ENCODE data around the gene SLC13A3.

- TF ChIP-seq, protein P1, sequence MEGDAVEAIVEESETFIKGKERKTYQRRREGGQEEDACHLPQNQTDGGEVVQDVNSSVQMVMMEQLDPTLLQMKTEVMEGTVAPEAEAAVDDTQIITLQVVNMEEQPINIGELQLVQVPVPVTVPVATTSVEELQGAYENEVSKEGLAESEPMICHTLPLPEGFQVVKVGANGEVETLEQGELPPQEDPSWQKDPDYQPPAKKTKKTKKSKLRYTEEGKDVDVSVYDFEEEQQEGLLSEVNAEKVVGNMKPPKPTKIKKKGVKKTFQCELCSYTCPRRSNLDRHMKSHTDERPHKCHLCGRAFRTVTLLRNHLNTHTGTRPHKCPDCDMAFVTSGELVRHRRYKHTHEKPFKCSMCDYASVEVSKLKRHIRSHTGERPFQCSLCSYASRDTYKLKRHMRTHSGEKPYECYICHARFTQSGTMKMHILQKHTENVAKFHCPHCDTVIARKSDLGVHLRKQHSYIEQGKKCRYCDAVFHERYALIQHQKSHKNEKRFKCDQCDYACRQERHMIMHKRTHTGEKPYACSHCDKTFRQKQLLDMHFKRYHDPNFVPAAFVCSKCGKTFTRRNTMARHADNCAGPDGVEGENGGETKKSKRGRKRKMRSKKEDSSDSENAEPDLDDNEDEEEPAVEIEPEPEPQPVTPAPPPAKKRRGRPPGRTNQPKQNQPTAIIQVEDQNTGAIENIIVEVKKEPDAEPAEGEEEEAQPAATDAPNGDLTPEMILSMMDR (IDR thresholded peaks at IDR 0.05) = no peak
- no peak for TF ChIP-seq EZH2 (IDR thresholded peaks at IDR 0.05)
Measured at GRCh38 chr20:46549188-46549972, 101.9 kb downstream of the SLC13A3 start.

All from neural progenitor cell (in vitro differentiated cells).